ENCODE measurements around the gene MTCL1.

Gene MTCL1

GRCh38 chr18:8699126-8699525 lies 6.2 kb upstream of the MTCL1 start:
- H3K4me3 ChIP-seq (ENCODE audit: low read length, poor library complexity, severe bottlenecking) = no peak overlapping the region
- no peaks in the 10 kb centered on the region for H4K20me1 ChIP-seq (ENCODE audit: insufficient read depth, low read length, poor library complexity, severe bottlenecking)
- no peaks in the 10 kb centered on the region for H3K36me3 ChIP-seq (ENCODE audit: insufficient read depth, low read length)
- H3K27me3 ChIP-seq (ENCODE audit: insufficient read depth, low read length, poor library complexity, severe bottlenecking) = no peaks in the 10 kb centered on the region
- H3K79me2 ChIP-seq (ENCODE audit: insufficient read depth, low read length) = no peaks in the 10 kb centered on the region
- no peaks in the 10 kb centered on the region for H3F3A ChIP-seq (ENCODE audit: low read depth)
- H2AFZ ChIP-seq (ENCODE audit: low read length) = no peak overlapping the region
- H3K4me1 ChIP-seq (ENCODE audit: insufficient read depth, low read length, poor library complexity, severe bottlenecking) = peaks cover 2% of the 10 kb centered on the region
- H3K9me3 ChIP-seq (ENCODE audit: insufficient read depth, low read depth, low read length) = no peaks in the 10 kb centered on the region
- H3K9ac ChIP-seq (ENCODE audit: low read depth, low read length, poor library complexity, severe bottlenecking) = no peak overlapping the region
- TF ChIP-seq EZH2phosphoT487 (IDR thresholded peaks at IDR 0.05; ENCODE audit: borderline replicate concordance) = no peak
- no peak for TF ChIP-seq CTCF (conservative IDR thresholded peaks at IDR 0.05; ENCODE audit: low read length)
- no peak overlapping the region for H3K4me2 ChIP-seq (ENCODE audit: low read depth, low read length, poor library complexity, severe bottlenecking)
- no peaks in the 10 kb centered on the region for H3K9me2 ChIP-seq (replicated peaks; ENCODE audit: low read depth, low read length)

GRCh38 chr18:8699948-8700347 lies 5.4 kb upstream of the MTCL1 start:
- H3K9me3 ChIP-seq (ENCODE audit: insufficient read depth, low read depth, low read length) = no peaks in the 10 kb centered on the region
- no peak overlapping the region for H2AFZ ChIP-seq (ENCODE audit: low read length)
- peaks cover 7% of the 10 kb centered on the region for H3K4me1 ChIP-seq (ENCODE audit: insufficient read depth, low read length, poor library complexity, severe bottlenecking)
- H3K4me3 ChIP-seq (ENCODE audit: low read length, poor library complexity, severe bottlenecking) = no peak overlapping the region
- H3K36me3 ChIP-seq (ENCODE audit: insufficient read depth, low read length) = no peaks in the 10 kb centered on the region
- no peak overlapping the region for H3K9ac ChIP-seq (ENCODE audit: low read depth, low read length, poor library complexity, severe bottlenecking)
- H3K79me2 ChIP-seq (ENCODE audit: insufficient read depth, low read length) = no peaks in the 10 kb centered on the region
- TF ChIP-seq EZH2phosphoT487 (IDR thresholded peaks at IDR 0.05; ENCODE audit: borderline replicate concordance) (no peak), CTCF (conservative IDR thresholded peaks at IDR 0.05; ENCODE audit: low read length) (no peak)
- H3K9me2 ChIP-seq (replicated peaks; ENCODE audit: low read depth, low read length) = no peaks in the 10 kb centered on the region
- H3F3A ChIP-seq (ENCODE audit: low read depth) = no peaks in the 10 kb centered on the region
- H4K20me1 ChIP-seq (ENCODE audit: insufficient read depth, low read length, poor library complexity, severe bottlenecking) = no peaks in the 10 kb centered on the region
- no peaks in the 10 kb centered on the region for H3K27me3 ChIP-seq (ENCODE audit: insufficient read depth, low read length, poor library complexity, severe bottlenecking)
- no peak overlapping the region for H3K4me2 ChIP-seq (ENCODE audit: low read depth, low read length, poor library complexity, severe bottlenecking)

GRCh38 chr18:8701546-8702118 lies 3.7 kb upstream of the MTCL1 start:
- H3K9ac ChIP-seq (ENCODE audit: low read depth, low read length, poor library complexity, severe bottlenecking) = no peak overlapping the region
- 0 out of 2 replicates have a peak, but pooled peaks cover 3% of the 10 kb centered on the region for H3K79me2 ChIP-seq (ENCODE audit: insufficient read depth, low read length)
- H3K4me2 ChIP-seq (ENCODE audit: low read depth, low read length, poor library complexity, severe bottlenecking) = no peak overlapping the region
- no peaks in the 10 kb centered on the region for H3K9me2 ChIP-seq (replicated peaks; ENCODE audit: low read depth, low read length)
- no peaks in the 10 kb centered on the region for H3K9me3 ChIP-seq (ENCODE audit: insufficient read depth, low read depth, low read length)
- peaks cover 7% of the 10 kb centered on the region for H3K4me1 ChIP-seq (ENCODE audit: insufficient read depth, low read length, poor library complexity, severe bottlenecking)
- TF ChIP-seq CTCF (conservative IDR thresholded peaks at IDR 0.05; ENCODE audit: low read length) = no peak
- no peak for TF ChIP-seq EZH2phosphoT487 (IDR thresholded peaks at IDR 0.05; ENCODE audit: borderline replicate concordance)
- H3F3A ChIP-seq (ENCODE audit: low read depth) = no peaks in the 10 kb centered on the region
- H3K36me3 ChIP-seq (ENCODE audit: insufficient read depth, low read length) = no peaks in the 10 kb centered on the region
- no peaks in the 10 kb centered on the region for H3K27me3 ChIP-seq (ENCODE audit: insufficient read depth, low read length, poor library complexity, severe bottlenecking)
- H2AFZ ChIP-seq (ENCODE audit: low read length) = no peak overlapping the region
- no peaks in the 10 kb centered on the region for H4K20me1 ChIP-seq (ENCODE audit: insufficient read depth, low read length, poor library complexity, severe bottlenecking)
- no peak overlapping the region for H3K4me3 ChIP-seq (ENCODE audit: low read length, poor library complexity, severe bottlenecking)

Data from Loucy (cell line).